Measurements from ENCODE around the gene CXorf49B.
"Not testable (repeated sequence)": the region's sequence is repeated elsewhere in the genome, so short reads cannot be mapped to it uniquely, and the experiment has no call there.

The CXorf49B gene

GRCh38 chrX:71806450-71806849 lies 43.3 kb downstream of the CXorf49B start:
- not testable (repeated sequence) for DNase-seq; H3K36me3 ChIP-seq (ENCODE audit: insufficient read depth, low read length); H3K27ac ChIP-seq (ENCODE audit: low read length); ATAC-seq (ENCODE audit: insufficient read depth, low read depth); H3K4me2 ChIP-seq (ENCODE audit: insufficient read depth, low read length); H3K4me1 ChIP-seq (ENCODE audit: insufficient read depth, low read length); H3K4me3 ChIP-seq (ENCODE audit: low read depth in 1 of 2, low read length in 2 of 2); H3K79me2 ChIP-seq (ENCODE audit: insufficient read depth, low read length); H3K27me3 ChIP-seq (ENCODE audit: insufficient read depth, low read length, poor library complexity); H3K9ac ChIP-seq (ENCODE audit: low read depth, low read length); H4K20me1 ChIP-seq (ENCODE audit: insufficient read depth, low read length); H3K9me3 ChIP-seq (ENCODE audit: insufficient read depth, low read length, severe bottlenecking); H2AFZ ChIP-seq (ENCODE audit: low read depth, low read length)

- Histone ChIP-seq H3K9me3 (ENCODE audit: insufficient read depth, low read length, severe bottlenecking) (no peaks in the 10 kb centered on the region), H3K4me2 (ENCODE audit: insufficient read depth, low read length) (no peak overlapping the region), H3K27ac (ENCODE audit: low read length) (no peak overlapping the region)
Measured at GRCh38 chrX:71809886-71810285, 46.7 kb downstream of the CXorf49B start.

GRCh38 chrX:71814123-71814912 lies 51.2 kb downstream of the CXorf49B start:
- no peaks in the 10 kb centered on the region for H4K20me1 ChIP-seq (ENCODE audit: insufficient read depth, low read length)
- H3K4me3 ChIP-seq (ENCODE audit: low read depth in 1 of 2, low read length in 2 of 2) = no peak overlapping the region
- no peaks in the 10 kb centered on the region for H3K4me1 ChIP-seq (ENCODE audit: insufficient read depth, low read length)
- H3K27me3 ChIP-seq (ENCODE audit: insufficient read depth, low read length, poor library complexity) = no peaks in the 10 kb centered on the region
- ATAC-seq (ENCODE audit: insufficient read depth, low read depth) = no peak
- no peaks in the 10 kb centered on the region for H3K9me3 ChIP-seq (ENCODE audit: insufficient read depth, low read length, severe bottlenecking)
- no peak for DNase-seq
- no peak overlapping the region for H3K4me2 ChIP-seq (ENCODE audit: insufficient read depth, low read length)
- no peaks in the 10 kb centered on the region for H3K79me2 ChIP-seq (ENCODE audit: insufficient read depth, low read length)
- H3K9ac ChIP-seq (ENCODE audit: low read depth, low read length) = no peak overlapping the region
- H3K27ac ChIP-seq (ENCODE audit: low read length) = no peak overlapping the region
- no peak overlapping the region for H2AFZ ChIP-seq (ENCODE audit: low read depth, low read length)
- no peaks in the 10 kb centered on the region for H3K36me3 ChIP-seq (ENCODE audit: insufficient read depth, low read length)
- no peak for TF ChIP-seq EZH2 (IDR thresholded peaks at IDR 0.05; ENCODE audit: borderline replicate concordance, low read depth, low read length, severe bottlenecking)
- no peak for TF ChIP-seq CTCF (IDR thresholded peaks at IDR 0.05; ENCODE audit: borderline replicate concordance, extremely low read depth, low read length, poor library complexity, severe bottlenecking)

More at GRCh38 chrX:71809886-71810285, 46.7 kb downstream of the CXorf49B start:
- no peaks in the 10 kb centered on the region for H3K4me1 ChIP-seq (ENCODE audit: insufficient read depth, low read length)
- no peak overlapping the region for H2AFZ ChIP-seq (ENCODE audit: low read depth, low read length)
- H3K4me3 ChIP-seq (ENCODE audit: low read depth in 1 of 2, low read length in 2 of 2) = no peak overlapping the region
- DNase-seq (no peak), ATAC-seq (ENCODE audit: insufficient read depth, low read depth) (no peak)
- no peak overlapping the region for H3K9ac ChIP-seq (ENCODE audit: low read depth, low read length)
- H4K20me1 ChIP-seq (ENCODE audit: insufficient read depth, low read length) = no peaks in the 10 kb centered on the region
- H3K36me3 ChIP-seq (ENCODE audit: insufficient read depth, low read length) = no peaks in the 10 kb centered on the region
- no peaks in the 10 kb centered on the region for H3K27me3 ChIP-seq (ENCODE audit: insufficient read depth, low read length, poor library complexity)
- no peak for TF ChIP-seq CTCF (IDR thresholded peaks at IDR 0.05; ENCODE audit: borderline replicate concordance, extremely low read depth, low read length, poor library complexity, severe bottlenecking)
- TF ChIP-seq EZH2 (IDR thresholded peaks at IDR 0.05; ENCODE audit: borderline replicate concordance, low read depth, low read length, severe bottlenecking) = no peak
- H3K79me2 ChIP-seq (ENCODE audit: insufficient read depth, low read length) = no peaks in the 10 kb centered on the region

- no peak overlapping the region for H2AFZ ChIP-seq (ENCODE audit: low read depth, low read length)
- no peaks in the 10 kb centered on the region for H4K20me1 ChIP-seq (ENCODE audit: insufficient read depth, low read length)
- no peaks in the 10 kb centered on the region for H3K79me2 ChIP-seq (ENCODE audit: insufficient read depth, low read length)
- H3K4me1 ChIP-seq (ENCODE audit: insufficient read depth, low read length) = no peaks in the 10 kb centered on the region
- H3K36me3 ChIP-seq (ENCODE audit: insufficient read depth, low read length) = no peaks in the 10 kb centered on the region
- H3K4me3 ChIP-seq (ENCODE audit: low read depth in 1 of 2, low read length in 2 of 2) = no peak overlapping the region
- DNase-seq = no peak
- ATAC-seq (ENCODE audit: insufficient read depth, low read depth) = no peak
- H3K27ac ChIP-seq (ENCODE audit: low read length) = no peak overlapping the region
- H3K27me3 ChIP-seq (ENCODE audit: insufficient read depth, low read length, poor library complexity) = no peaks in the 10 kb centered on the region
- no peaks in the 10 kb centered on the region for H3K9me3 ChIP-seq (ENCODE audit: insufficient read depth, low read length, severe bottlenecking)
- H3K4me2 ChIP-seq (ENCODE audit: insufficient read depth, low read length) = no peak overlapping the region
- TF ChIP-seq EZH2 (IDR thresholded peaks at IDR 0.05; ENCODE audit: borderline replicate concordance, low read depth, low read length, severe bottlenecking) (no peak), CTCF (IDR thresholded peaks at IDR 0.05; ENCODE audit: borderline replicate concordance, extremely low read depth, low read length, poor library complexity, severe bottlenecking) (no peak)
- no peak overlapping the region for H3K9ac ChIP-seq (ENCODE audit: low read depth, low read length)
Measured at GRCh38 chrX:71815121-71815905, 52.2 kb downstream of the CXorf49B start.

Data from DND-41 (cell line).